ENCODE data around the gene SLC28A3. TPM values are rescaled to one million over a fixed set of nuclear protein-coding genes. Genes with fewer than 3 reads are reported as not detected.
"Not testable (repeated sequence)": the region's sequence is repeated elsewhere in the genome, so short reads cannot be mapped to it uniquely, and the experiment has no call there.

Gene SLC28A3
- total RNA-seq, result 1 to 10 TPM in 1 of 2 donors, under 1 TPM in 1; 0.63 to 1.2 TPM
- long read RNA-seq, result 0 reads

- DNase-seq (no peak), ATAC-seq (peak in 1 of 2 donors; percentile 44)
- intact Hi-C loops (cut with DNase I), result no loop called here
Observed at GRCh38 chr9:84340535-84340934, at the start of gene SLC28A3. Gene SLC28A3, minus strand, starts transcription at chr9:84340758. Its CDS starts 125 bp downstream, at chr9:84340633.

GRCh38 chr9:84390254-84390653, 49.7 kb upstream of the SLC28A3 start:
- intact Hi-C loops (cut with DNase I), result loop anchor here in 1 of 2 donors (10.0 kb wide), 1 partner anchor 565 kb away; no protein-coding TSS in a partner anchor
- not testable (repeated sequence) for DNase-seq
- ATAC-seq, result peak in 1 of 2 donors; percentile 48

- no peak for DNase-seq
- no peak for ATAC-seq
- intact Hi-C loops (cut with DNase I), result no loop called here
Observed at GRCh38 chr9:84387821-84388220, 47.3 kb upstream of the SLC28A3 start.

GRCh38 chr9:84386753-84387152, 46.2 kb upstream of the SLC28A3 start:
- ATAC-seq, result no peak
- intact Hi-C loops (cut with DNase I), result no loop called here

GRCh38 chr9:84385386-84386040, 45.0 kb upstream of the SLC28A3 start:
- DNase-seq (no peak), ATAC-seq (no peak)
- intact Hi-C loops (cut with DNase I), result no loop called here

More at GRCh38 chr9:84386753-84387152, 46.2 kb upstream of the SLC28A3 start:
- DNase-seq, result no peak

GRCh38 chr9:84384617-84385016, 44.1 kb upstream of the SLC28A3 start:
- intact Hi-C loops (cut with DNase I), result no loop called here
- DNase-seq (no peak), ATAC-seq (no peak)

- ATAC-seq (peak; percentile 27 to 67), DNase-seq (no peak)
- intact Hi-C loops (cut with DNase I), result no loop called here
Observed at GRCh38 chr9:84383178-84383577, 42.6 kb upstream of the SLC28A3 start.

GRCh38 chr9:84382720-84383119, 42.2 kb upstream of the SLC28A3 start:
- intact Hi-C loops (cut with DNase I), result no loop called here
- DNase-seq (no peak), ATAC-seq (no peak)

- ATAC-seq, result peak; percentile 45 to 95
- DNase-seq, result no peak
- intact Hi-C loops (cut with DNase I), result no loop called here
Observed at GRCh38 chr9:84381508-84381907, 41.0 kb upstream of the SLC28A3 start.

- intact Hi-C loops (cut with DNase I), result no loop called here
- ATAC-seq (no peak), DNase-seq (no peak)
Observed at GRCh38 chr9:84379740-84380139, 39.2 kb upstream of the SLC28A3 start.

GRCh38 chr9:84375954-84376353, 35.4 kb upstream of the SLC28A3 start:
- ATAC-seq (no peak), DNase-seq (no peak)
- intact Hi-C loops (cut with DNase I), result no loop called here

GRCh38 chr9:84374516-84374915, 34.0 kb upstream of the SLC28A3 start:
- no peak for ATAC-seq
- DNase-seq, result no peak
- intact Hi-C loops (cut with DNase I), result no loop called here

GRCh38 chr9:84374013-84374412, 33.5 kb upstream of the SLC28A3 start:
- intact Hi-C loops (cut with DNase I), result no loop called here

GRCh38 chr9:84371737-84372136, 31.2 kb upstream of the SLC28A3 start:
- DNase-seq (no peak), ATAC-seq (peak; percentile 93 to 95)
- intact Hi-C loops (cut with DNase I), result no loop called here

More at GRCh38 chr9:84374013-84374412, 33.5 kb upstream of the SLC28A3 start:
- no peak for DNase-seq
- no peak for ATAC-seq

- intact Hi-C loops (cut with DNase I), result no loop called here
- no peak for DNase-seq
- ATAC-seq, result peak in 1 of 2 donors; percentile 25
Observed at GRCh38 chr9:84368601-84369000, 28.0 kb upstream of the SLC28A3 start.

GRCh38 chr9:84367726-84368125, 27.2 kb upstream of the SLC28A3 start:
- DNase-seq; ATAC-seq; intact Hi-C loops (cut with DNase I): not testable (repeated sequence)

- DNase-seq (no peak), ATAC-seq (no peak)
- intact Hi-C loops (cut with DNase I), result no loop called here
Observed at GRCh38 chr9:84366683-84367082, 26.1 kb upstream of the SLC28A3 start.

GRCh38 chr9:84364894-84365490, 24.4 kb upstream of the SLC28A3 start:
- ATAC-seq; intact Hi-C loops (cut with DNase I); DNase-seq: not testable (repeated sequence)

GRCh38 chr9:84361645-84362044, 21.1 kb upstream of the SLC28A3 start:
- intact Hi-C loops (cut with DNase I), result no loop called here
- no peak for ATAC-seq
- no peak for DNase-seq

- DNase-seq, result no peak
- ATAC-seq, result peak in 1 of 2 donors; percentile 17
- intact Hi-C loops (cut with DNase I), result no loop called here
Observed at GRCh38 chr9:84357275-84357674, 16.7 kb upstream of the SLC28A3 start.

GRCh38 chr9:84354035-84354434, 13.5 kb upstream of the SLC28A3 start:
- intact Hi-C loops (cut with DNase I), result no loop called here
- ATAC-seq (peak in 1 of 2 donors; percentile 31), DNase-seq (no peak)

Data from left cardiac atrium (tissue), 4 donors.